Astrocyte (in vitro differentiated cells and primary cell): Measurements from ENCODE around the gene TENM4. TPM values are rescaled to one million over a fixed set of nuclear protein-coding genes. Genes with fewer than 3 reads are reported as not detected.

ENCODE experiments used
- DNase-seq: peaks from one replicate; pipeline ENCODE4 v3.0.0-alpha.2; 2010; ENCODE audit warnings: low read depth
- FAIRE-seq: peaks from 2 replicates; lab custom pipeline; 2011; peaks lifted over from hg19 to GRCh38; lab: Jason Lieb, UNC
- H2AFZ ChIP-seq: 2 replicates; pipeline ENCODE4 v1.6.0; 2012; ENCODE audit warnings: low read depth, low read length, inconsistent platforms
- H3K27ac ChIP-seq: 2 replicates; pipeline ENCODE4 v1.5.1; 2011; ENCODE audit warnings: low read depth, low read length, inconsistent platforms
- H3K27me3 ChIP-seq: 2 replicates; pipeline ENCODE4 v1.6.0; 2011; ENCODE audit warnings: low read length, inconsistent platforms; ENCODE audit not compliant: insufficient read depth
- H3K36me3 ChIP-seq: 2 replicates; pipeline ENCODE4 v1.5.1; 2011; ENCODE audit warnings: low read length, inconsistent platforms; ENCODE audit not compliant: insufficient read depth
- H3K4me1 ChIP-seq: 2 replicates; pipeline ENCODE4 v1.5.1; 2011; ENCODE audit warnings: low read length, inconsistent platforms; ENCODE audit not compliant: insufficient read depth
- H3K4me2 ChIP-seq: 2 replicates; pipeline ENCODE4 v1.6.0; 2012; ENCODE audit warnings: low read length, inconsistent platforms
- H3K4me3 ChIP-seq: 2 replicates; pipeline ENCODE4 v1.5.1; 2011; ENCODE audit warnings: low read depth, mild to moderate bottlenecking, low read length, inconsistent platforms; ENCODE audit not compliant: insufficient read depth
- H3K79me2 ChIP-seq: 2 replicates; pipeline ENCODE4 v1.6.0; 2012; ENCODE audit warnings: mild to moderate bottlenecking, low read length, inconsistent platforms; ENCODE audit not compliant: insufficient read depth
- H3K9ac ChIP-seq: 2 replicates; pipeline ENCODE4 v1.6.0; 2012; ENCODE audit warnings: mild to moderate bottlenecking, low read length, inconsistent platforms
- H3K9me3 ChIP-seq: 2 replicates; pipeline ENCODE4 v1.5.1; 2012; ENCODE audit warnings: low read depth, mild to moderate bottlenecking, low read length, inconsistent platforms; ENCODE audit not compliant: insufficient read depth
- H4K20me1 ChIP-seq: 2 replicates; pipeline ENCODE4 v1.6.0; 2012; ENCODE audit warnings: low read length, inconsistent platforms; ENCODE audit not compliant: insufficient read depth
- H3K27ac Mint-ChIP-seq: one replicate; pipeline ENCODE4 v1.8.0; 2021; ENCODE audit warnings: mild to moderate bottlenecking, mixed read lengths; ENCODE audit not compliant: unreplicated experiment
- H3K27me3 Mint-ChIP-seq: one replicate; pipeline ENCODE4 v1.8.0; 2021; ENCODE audit warnings: low read depth, mixed read lengths; ENCODE audit not compliant: unreplicated experiment
- H3K36me3 Mint-ChIP-seq: one replicate; pipeline ENCODE4 v1.8.0; 2021; ENCODE audit warnings: low read depth, mixed read lengths; ENCODE audit not compliant: unreplicated experiment
- H3K4me1 Mint-ChIP-seq: one replicate; pipeline ENCODE4 v1.8.0; 2021; ENCODE audit warnings: low read depth, mixed read lengths; ENCODE audit not compliant: unreplicated experiment
- H3K4me3 Mint-ChIP-seq: one replicate; pipeline ENCODE4 v1.8.0; 2021; ENCODE audit warnings: mild to moderate bottlenecking, moderate library complexity, mixed read lengths; ENCODE audit not compliant: unreplicated experiment
- H3K9me3 Mint-ChIP-seq: one replicate; pipeline ENCODE4 v1.8.0; 2021; ENCODE audit warnings: mild to moderate bottlenecking, mixed read lengths; ENCODE audit not compliant: unreplicated experiment
- CTCF ChIP-seq: IDR thresholded peaks from 2 replicates; pipeline ENCODE4 v1.5.1; 2011; ENCODE audit warnings: low read depth, mild to moderate bottlenecking, inconsistent platforms, low read length, moderate library complexity; ENCODE audit not compliant: insufficient read depth
- EZH2 ChIP-seq: IDR thresholded peaks from 2 replicates; pipeline ENCODE4 v1.6.1; 2012; ENCODE audit warnings: mild to moderate bottlenecking, low read length, inconsistent platforms; ENCODE audit not compliant: insufficient read depth
- total RNA-seq: library from RNA; stranded (reverse); gene quantifications from 2 replicates; pipeline ENCODE4 v1.2.1, GENCODE V29; 2021

Gene TENM4
- total RNA-seq, 1 donor from 2014 or later: 7.5 TPM

GRCh38 chr11:79264284-79264683 lies 176.5 kb downstream of the TENM4 start:
- no peaks in the 10 kb centered on the region for H3K9me3 ChIP-seq
- H3K9ac ChIP-seq: no peak overlapping the region
- H3K27me3 ChIP-seq: no peaks in the 10 kb centered on the region
- H3K27ac Mint-ChIP-seq: no peak overlapping the region
- no peak overlapping the region for H2AFZ ChIP-seq
- peaks cover 3% of the 10 kb centered on the region for H4K20me1 ChIP-seq
- H3K4me3 Mint-ChIP-seq: no peak overlapping the region
- no peaks in the 10 kb centered on the region for H3K4me1 ChIP-seq
- DNase-seq: no peak
- H3K36me3 ChIP-seq: no peaks in the 10 kb centered on the region
- no peak overlapping the region for H3K27ac ChIP-seq
- no peaks in the 10 kb centered on the region for H3K36me3 Mint-ChIP-seq
- no peak for FAIRE-seq
- H3K4me3 ChIP-seq: no peak overlapping the region
- H3K4me1 Mint-ChIP-seq: no peaks in the 10 kb centered on the region
- H3K4me2 ChIP-seq: no peak overlapping the region
- no peaks in the 10 kb centered on the region for H3K79me2 ChIP-seq
- TF ChIP-seq CTCF (no peak), EZH2 (no peak)
- H3K9me3 Mint-ChIP-seq: no peaks in the 10 kb centered on the region
- peaks cover 5% of the 10 kb centered on the region for H3K27me3 Mint-ChIP-seq

- no peak for DNase-seq
These were observed 177.8 kb downstream of the TENM4 start for GRCh38 chr11:79263001-79263400.

More at GRCh38 chr11:79263001-79263400, 177.8 kb downstream of the TENM4 start:
- H4K20me1 ChIP-seq: peaks cover 3% of the 10 kb centered on the region
- H3K36me3 ChIP-seq: no peaks in the 10 kb centered on the region
- no peaks in the 10 kb centered on the region for H3K27me3 ChIP-seq
- no peak overlapping the region for H3K9ac ChIP-seq
- H3K4me2 ChIP-seq: no peak overlapping the region
- H3K9me3 ChIP-seq: no peaks in the 10 kb centered on the region
- TF ChIP-seq CTCF: no peak
- TF ChIP-seq EZH2: no peak
- H3K27ac ChIP-seq: no peak overlapping the region
- Mint-ChIP-seq H3K9me3 (no peaks in the 10 kb centered on the region), H3K27me3 (peaks cover 5% of the 10 kb centered on the region), H3K27ac (no peak overlapping the region), H3K36me3 (no peaks in the 10 kb centered on the region), H3K4me3 (no peak overlapping the region), H3K4me1 (peaks cover 3% of the 10 kb centered on the region)
- no peak overlapping the region for H3K4me3 ChIP-seq
- no peaks in the 10 kb centered on the region for H3K4me1 ChIP-seq
- no peak for FAIRE-seq
- H2AFZ ChIP-seq: no peak overlapping the region
- H3K79me2 ChIP-seq: no peaks in the 10 kb centered on the region
